Nephron progenitor cell (in vitro differentiated cells): ENCODE data around the gene DTYMK.
A peak's percentile ranks its signal among the peaks of the same experiment; 100 is the strongest.

Experiments used
- DNase-seq: peaks from one replicate; pipeline ENCODE4 v3.0.0; 2021
- H3K27ac Mint-ChIP-seq: 2 replicates; pipeline ENCODE4 v1.8.0; 2021; ENCODE audit warnings: mild to moderate bottlenecking, moderate library complexity, mixed read lengths
- H3K27me3 Mint-ChIP-seq: 2 replicates; pipeline ENCODE4 v1.8.0; 2021; ENCODE audit warnings: mild to moderate bottlenecking, low read depth, mixed read lengths; ENCODE audit not compliant: poor library complexity
- H3K36me3 Mint-ChIP-seq: 2 replicates; pipeline ENCODE4 v1.8.0; 2021; ENCODE audit warnings: low read depth, mixed read lengths
- H3K4me1 Mint-ChIP-seq: 2 replicates; pipeline ENCODE4 v1.8.0; 2021; ENCODE audit warnings: mixed read lengths
- H3K4me3 Mint-ChIP-seq: 2 replicates; pipeline ENCODE4 v1.8.0; 2021; ENCODE audit warnings: mild to moderate bottlenecking, moderate library complexity, mixed read lengths
- H3K9me3 Mint-ChIP-seq: 2 replicates; pipeline ENCODE4 v1.8.0; 2021; ENCODE audit warnings: mild to moderate bottlenecking, moderate library complexity, mixed read lengths
- TF ChIP-seq, protein P1 (sequence below): fragments of 200-600 bp; sonication (generic); IDR thresholded peaks from 2 replicates; pipeline ENCODE4 v1.5.0; 2021; ENCODE audit warnings: antibody characterized with exemption

Gene DTYMK

DNA sequence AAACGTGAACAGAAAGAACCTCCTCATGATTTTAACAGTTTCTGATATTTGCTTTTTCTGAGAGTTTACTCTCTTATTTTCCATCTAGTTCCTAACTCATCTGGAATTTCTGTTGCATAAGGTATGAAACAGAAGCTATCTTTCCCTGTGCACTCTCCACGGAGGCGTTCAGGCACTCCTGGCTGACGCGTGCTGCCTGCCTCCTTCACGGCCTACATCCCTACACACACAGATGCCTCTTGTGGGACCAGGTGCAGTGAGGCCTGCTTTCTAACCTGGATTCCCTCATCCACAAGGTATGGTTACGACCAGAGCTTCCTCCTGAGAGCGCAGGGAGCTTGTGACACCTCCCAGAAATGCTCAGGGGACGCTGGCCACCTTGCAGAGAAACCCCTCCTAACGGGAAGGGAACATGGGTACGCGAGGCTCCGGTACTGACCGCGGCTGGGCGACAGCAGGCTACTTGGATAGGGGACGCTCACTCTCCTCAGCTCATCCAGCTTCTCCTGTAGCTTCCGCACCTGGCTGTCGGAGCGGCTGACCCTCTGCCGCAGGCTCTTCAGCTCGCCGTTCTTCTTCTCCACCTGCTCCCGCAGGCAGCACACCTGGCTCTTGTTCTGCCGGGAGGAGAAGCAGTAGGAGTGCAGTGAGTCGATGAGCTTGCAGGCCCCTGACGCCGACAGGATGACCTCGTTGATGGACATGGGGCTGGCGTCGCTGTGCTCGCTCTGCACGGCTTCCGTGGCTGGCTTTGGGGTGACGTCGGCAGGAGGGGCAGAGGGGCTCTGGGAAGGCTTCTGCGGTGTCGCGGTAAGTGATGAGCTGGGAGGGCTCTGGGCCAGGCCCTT lies 53.9 kb downstream of the DTYMK start:
- Mint-ChIP-seq H3K9me3 (no peaks in the 10 kb centered on the region), H3K4me1 (peaks cover 34% of the 10 kb centered on the region), H3K36me3 (peaks cover 53% of the 10 kb centered on the region), H3K4me3 (no peak overlapping the region), H3K27me3 (no peaks in the 10 kb centered on the region), H3K27ac (no peak overlapping the region)
- TF ChIP-seq, protein P1, sequence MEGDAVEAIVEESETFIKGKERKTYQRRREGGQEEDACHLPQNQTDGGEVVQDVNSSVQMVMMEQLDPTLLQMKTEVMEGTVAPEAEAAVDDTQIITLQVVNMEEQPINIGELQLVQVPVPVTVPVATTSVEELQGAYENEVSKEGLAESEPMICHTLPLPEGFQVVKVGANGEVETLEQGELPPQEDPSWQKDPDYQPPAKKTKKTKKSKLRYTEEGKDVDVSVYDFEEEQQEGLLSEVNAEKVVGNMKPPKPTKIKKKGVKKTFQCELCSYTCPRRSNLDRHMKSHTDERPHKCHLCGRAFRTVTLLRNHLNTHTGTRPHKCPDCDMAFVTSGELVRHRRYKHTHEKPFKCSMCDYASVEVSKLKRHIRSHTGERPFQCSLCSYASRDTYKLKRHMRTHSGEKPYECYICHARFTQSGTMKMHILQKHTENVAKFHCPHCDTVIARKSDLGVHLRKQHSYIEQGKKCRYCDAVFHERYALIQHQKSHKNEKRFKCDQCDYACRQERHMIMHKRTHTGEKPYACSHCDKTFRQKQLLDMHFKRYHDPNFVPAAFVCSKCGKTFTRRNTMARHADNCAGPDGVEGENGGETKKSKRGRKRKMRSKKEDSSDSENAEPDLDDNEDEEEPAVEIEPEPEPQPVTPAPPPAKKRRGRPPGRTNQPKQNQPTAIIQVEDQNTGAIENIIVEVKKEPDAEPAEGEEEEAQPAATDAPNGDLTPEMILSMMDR: no peak
- no peak for DNase-seq

DNA sequence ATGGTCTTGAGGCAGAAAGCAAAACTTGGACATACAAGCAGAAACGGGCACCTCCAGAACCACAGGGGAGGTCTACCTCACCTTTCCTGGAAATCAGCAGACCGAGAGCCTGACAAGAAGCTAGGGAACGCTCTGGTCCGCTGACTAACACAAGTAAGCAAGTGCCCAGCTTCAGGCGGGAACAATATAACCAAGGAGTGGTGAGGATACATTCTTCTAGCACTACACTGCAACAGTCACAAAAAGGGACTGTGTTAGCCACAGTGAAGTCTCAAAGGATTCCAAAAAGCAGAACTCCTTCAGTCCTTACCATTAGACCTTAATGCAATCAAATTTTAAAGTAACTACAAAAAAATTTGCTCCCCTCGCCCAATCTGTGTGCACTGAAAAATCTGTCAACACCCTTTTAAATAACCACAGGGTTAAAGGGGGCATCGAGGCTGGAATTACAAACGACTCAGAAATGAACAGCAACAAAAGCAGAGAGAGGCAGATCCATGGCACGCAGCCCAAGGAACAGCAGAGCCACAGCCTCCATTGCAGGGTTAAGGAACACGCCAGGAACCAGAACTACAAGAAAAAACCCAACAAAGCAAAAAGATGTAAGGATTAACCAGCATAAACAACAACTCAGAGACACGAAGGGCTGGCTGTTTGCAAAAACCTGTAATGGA lies 56.7 kb downstream of the DTYMK start:
- H3K4me1 Mint-ChIP-seq: peaks cover 21% of the 10 kb centered on the region
- H3K27me3 Mint-ChIP-seq: peaks cover 3% of the 10 kb centered on the region
- TF ChIP-seq, protein P1: no peak
- no peak overlapping the region for H3K4me3 Mint-ChIP-seq
- no peak for DNase-seq
- no peak overlapping the region for H3K27ac Mint-ChIP-seq
- peaks cover 66% of the 10 kb centered on the region for H3K36me3 Mint-ChIP-seq
- H3K9me3 Mint-ChIP-seq: no peaks in the 10 kb centered on the region

DNA sequence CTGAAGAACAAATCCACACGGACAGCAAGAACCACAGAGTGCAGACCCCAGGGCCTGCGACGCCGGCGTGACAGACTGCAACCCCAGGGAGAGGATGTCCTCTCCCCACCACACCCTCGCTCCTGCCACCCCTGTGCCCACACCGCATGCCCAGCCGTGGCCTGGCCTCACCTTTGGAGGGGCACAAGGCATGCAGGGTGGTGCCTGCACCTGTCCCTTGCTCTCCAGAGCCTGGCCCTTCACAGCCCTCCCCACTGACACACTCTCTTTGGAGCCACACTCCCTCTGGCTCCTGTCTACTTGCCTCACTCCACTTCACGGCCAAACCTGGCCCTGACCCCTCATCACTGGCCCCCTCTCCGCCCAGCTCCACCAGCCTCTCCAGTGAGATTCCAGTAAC lies 58.9 kb downstream of the DTYMK start:
- Mint-ChIP-seq H3K27ac (peak overlapping the region; percentile 98), H3K4me3 (no peak overlapping the region), H3K36me3 (peaks cover 68% of the 10 kb centered on the region), H3K27me3 (peaks cover 3% of the 10 kb centered on the region), H3K4me1 (peaks cover 17% of the 10 kb centered on the region), H3K9me3 (no peaks in the 10 kb centered on the region)
- TF ChIP-seq, protein P1: no peak
- no peak for DNase-seq
